Left renal cortex interstitium (tissue), 4 donors: Measurements from ENCODE around the gene OR56B4. TPM values are rescaled to one million over a fixed set of nuclear protein-coding genes. Genes with fewer than 3 reads are reported as not detected.
"Not testable (repeated sequence)": the region's sequence is repeated elsewhere in the genome, so short reads cannot be mapped to it uniquely, and the experiment has no call there.

Experiments used
- DNase-seq, 4 donors: peaks; one replicate each; pipeline ENCODE4 v3.0.0-alpha.2; 2013; ENCODE audit warnings: low read depth in 4 of 4, low spot score in 2 of 4, missing footprints in 1 of 4
- polyA plus RNA-seq, 4 donors: library from polyadenylated mRNA; unstranded; fragments of 120-200 nt; gene quantifications; one replicate each; pipeline ENCODE4 v1.2.1, GENCODE V29; 2013; ENCODE audit not compliant: insufficient read length in 4 of 4

Gene OR56B4, protein sequence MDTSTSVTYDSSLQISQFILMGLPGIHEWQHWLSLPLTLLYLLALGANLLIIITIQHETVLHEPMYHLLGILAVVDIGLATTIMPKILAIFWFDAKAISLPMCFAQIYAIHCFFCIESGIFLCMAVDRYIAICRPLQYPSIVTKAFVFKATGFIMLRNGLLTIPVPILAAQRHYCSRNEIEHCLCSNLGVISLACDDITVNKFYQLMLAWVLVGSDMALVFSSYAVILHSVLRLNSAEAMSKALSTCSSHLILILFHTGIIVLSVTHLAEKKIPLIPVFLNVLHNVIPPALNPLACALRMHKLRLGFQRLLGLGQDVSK
- polyA plus RNA-seq = under 1 TPM in 3 of 4 donors, not detected in 1; 0.19 to 0.23 (median 0.22) TPM

DNA sequence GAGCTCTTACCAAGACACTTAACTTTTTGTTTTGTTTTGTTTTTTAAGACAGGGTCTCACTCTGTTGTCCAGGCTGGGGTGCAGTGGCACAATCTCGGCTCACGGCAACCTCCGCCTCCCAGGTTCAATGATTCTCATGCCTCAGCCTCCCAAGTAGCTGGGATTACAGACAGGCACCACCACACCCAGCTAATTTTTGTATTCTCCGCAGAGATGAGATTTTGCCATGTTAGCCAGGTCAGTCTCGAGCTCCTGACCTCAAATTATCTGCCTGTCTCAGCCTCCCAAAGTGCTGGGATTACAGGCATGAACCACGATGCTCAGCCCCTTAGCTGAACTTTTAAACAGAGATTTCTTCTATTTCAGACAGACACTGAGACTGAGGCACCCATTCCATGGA lies at the start of gene OR56B4:
Gene OR56B4 (plus strand): TSS at position 301 of the 400 bp plus-strand sequence. CDS start 95 bp downstream, at position 396.
- not testable (repeated sequence) for DNase-seq

DNA sequence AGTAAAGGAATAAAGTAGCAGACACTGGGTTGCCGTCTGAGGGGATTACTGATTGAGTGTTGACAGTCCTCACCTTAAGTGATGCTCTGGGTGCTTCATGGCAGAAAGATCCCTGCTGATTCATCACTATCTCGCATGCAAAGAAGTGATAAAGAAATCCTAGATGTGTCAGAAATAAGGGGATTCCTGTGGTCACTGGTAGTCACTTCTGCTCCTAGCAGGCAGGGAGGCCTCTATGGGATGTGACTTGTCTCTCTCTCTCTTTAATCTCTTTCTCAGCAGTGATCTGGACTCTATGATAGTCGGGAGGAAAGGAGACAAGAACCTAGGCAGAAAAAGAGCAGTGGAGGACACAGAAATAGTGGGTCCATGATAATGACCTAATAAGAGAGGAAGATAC lies 46.0 kb upstream of the OR56B4 start:
- DNase-seq = no peak

GRCh38 chr11:6062691-6063358 lies 44.7 kb upstream of the OR56B4 start:
- no peak for DNase-seq

DNA sequence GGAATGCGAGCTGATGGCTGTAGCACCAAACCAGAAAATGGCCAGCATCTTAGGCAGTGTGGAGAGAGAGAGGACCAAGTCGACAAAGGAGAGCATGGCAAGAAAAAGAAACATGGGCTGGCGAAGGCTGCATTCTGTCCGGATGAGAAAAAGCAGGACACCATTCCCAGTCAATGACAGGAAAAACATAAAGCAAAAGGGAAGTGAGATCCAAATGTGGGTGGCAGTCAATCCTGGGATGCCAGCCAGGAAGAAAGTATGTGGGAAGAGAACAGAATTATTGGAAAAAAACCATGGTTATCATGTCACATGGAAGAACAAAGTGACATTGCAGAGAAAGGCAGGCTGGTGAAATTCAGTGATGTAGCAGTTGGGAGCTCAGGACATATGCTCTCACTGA lies 40.0 kb upstream of the OR56B4 start:
- no peak for DNase-seq

DNA sequence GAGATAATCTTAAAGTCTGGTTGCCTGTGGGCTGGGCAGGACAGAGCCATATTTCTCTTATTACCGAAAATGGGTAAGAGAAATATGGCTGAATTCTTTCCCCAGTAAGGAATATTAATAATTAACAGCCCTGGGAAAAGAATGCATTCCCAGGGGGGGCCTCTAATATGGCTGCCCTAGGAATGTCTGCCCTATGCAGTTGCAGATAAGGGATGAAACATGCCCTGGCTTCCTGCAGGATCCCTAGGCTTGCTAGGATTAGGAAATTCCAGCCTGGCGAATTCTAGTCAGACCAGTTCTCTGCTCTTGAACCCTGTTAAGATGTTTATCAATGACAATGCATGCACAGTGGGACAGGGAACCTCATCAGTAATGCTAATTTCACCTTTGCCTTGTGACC lies 31.0 kb upstream of the OR56B4 start:
- not testable (repeated sequence) for DNase-seq

GRCh38 chr11:6077723-6078122 lies 29.8 kb upstream of the OR56B4 start:
- no peak for DNase-seq

- no peak for DNase-seq
Measured at GRCh38 chr11:6079463-6079862, 28.0 kb upstream of the OR56B4 start.

DNA sequence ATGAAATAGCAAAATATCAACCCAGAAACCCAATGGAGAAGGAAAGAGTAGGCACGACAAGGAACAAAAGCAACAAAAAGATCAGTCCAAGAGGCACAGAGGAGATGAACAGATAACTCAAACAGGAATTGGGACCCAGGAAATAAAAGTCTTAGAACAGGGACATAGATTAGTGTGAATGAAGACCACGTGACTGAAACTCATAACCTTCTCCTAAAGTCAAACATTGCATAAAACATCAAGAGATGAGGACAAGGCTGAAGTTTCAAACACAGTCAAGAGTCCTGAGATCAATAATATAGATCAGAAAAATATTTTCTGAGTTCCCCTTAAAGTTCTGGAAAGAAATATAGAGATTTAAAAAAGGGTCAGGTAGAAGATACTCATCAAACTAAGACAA lies 24.4 kb upstream of the OR56B4 start:
- DNase-seq = no peak

- DNase-seq = no peak
Measured at GRCh38 chr11:6084587-6084986, 22.9 kb upstream of the OR56B4 start.

DNA sequence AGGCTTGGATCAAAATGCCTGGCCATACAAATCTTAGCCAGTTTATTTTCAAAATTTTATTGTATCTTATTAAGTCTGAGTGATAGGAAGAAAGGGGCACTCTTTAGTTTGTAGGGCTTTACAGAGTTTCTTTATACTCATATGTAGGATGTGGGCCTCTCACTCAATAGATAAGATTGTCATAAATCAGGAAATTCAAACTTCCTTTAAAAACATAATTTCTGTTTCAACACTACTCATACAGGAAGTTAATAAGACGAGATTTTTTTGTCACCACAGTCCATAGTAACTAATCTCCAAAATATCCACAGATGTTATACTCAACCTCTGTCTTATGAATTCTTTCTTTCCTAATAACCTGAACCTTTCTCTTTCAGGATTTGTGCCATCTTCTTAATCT lies 13.3 kb upstream of the OR56B4 start:
- no peak for DNase-seq

DNA sequence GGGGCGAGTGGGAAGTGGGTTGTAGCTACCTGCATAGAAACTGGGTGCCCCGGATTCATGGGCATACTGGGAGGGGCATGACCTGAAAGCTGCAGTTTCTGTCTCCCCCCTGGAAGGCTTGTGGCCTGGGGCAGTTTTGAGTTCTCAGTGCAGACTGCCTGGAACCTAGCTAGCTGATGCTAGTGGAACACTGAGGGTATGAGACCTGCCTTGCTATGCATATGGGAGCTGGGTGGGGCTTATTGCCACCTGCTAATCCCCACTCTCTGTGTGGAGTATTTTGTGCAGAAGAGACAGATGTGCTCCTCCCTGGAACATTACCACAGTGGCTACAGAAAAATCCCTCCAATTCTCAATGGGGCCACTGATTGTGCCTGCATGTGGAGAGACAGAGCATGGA lies 11.7 kb upstream of the OR56B4 start:
- no peak for DNase-seq

DNA sequence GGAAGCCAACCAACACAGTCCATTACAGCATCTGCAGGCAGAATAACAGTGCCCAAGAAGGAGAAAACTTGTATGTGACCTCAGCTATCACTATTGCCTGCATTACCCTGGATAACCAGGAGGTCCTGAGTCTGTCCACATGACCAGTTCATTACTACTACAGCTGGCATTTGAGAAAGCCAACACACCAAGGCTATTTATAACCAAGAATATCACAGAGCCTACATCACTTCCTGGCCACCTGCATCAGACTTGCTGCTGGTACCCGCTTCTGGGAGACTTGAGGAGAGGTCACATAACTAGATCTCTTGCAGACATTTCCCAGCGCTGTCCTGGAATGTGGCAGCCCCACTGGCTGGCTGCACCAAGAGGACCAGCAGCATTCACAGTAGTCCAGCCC lies 11.1 kb upstream of the OR56B4 start:
- DNase-seq = no peak

DNA sequence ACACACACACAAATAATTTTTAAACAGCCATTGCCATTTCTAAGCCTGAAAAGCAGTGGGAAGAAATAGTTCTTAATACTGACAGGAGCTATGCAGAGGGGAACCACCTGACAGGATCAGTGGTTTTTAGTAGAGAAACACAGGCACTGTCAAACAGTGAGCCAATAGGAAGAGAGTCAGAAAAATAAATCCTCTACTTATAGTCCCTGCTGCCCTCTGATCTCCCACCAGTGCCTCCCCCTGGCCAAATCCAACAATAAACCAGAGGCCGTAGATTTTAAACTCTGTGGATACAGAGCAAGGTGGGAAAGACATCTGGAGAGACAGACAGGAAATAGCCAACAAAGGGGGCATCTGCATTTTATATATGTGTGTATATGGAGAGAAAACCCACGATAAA lies 7.9 kb upstream of the OR56B4 start:
- no peak for DNase-seq

- DNase-seq = no peak
Measured at GRCh38 chr11:6110011-6110410, 2.5 kb downstream of the OR56B4 start.

- no peak for DNase-seq
Measured at GRCh38 chr11:6111673-6112072, 4.2 kb downstream of the OR56B4 start.

DNA sequence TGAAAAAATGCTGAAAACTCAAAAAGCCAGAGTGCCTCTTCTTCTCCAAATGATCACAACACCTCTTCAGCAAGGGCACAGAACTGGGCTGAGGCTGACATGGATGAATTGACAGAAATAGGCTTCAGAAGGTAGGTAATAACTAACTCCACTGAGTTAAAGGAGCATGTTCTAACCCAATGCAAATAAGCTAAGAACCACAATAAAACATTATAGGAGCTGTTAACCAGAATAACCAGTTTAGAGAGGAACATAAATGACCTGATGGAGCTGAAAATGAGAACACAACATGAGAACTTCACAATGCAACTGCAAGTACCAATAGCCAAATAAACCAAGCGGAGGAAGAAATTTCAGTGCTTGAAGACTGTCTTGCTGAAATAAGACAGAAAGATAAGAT lies 9.2 kb downstream of the OR56B4 start:
- DNase-seq = no peak

DNA sequence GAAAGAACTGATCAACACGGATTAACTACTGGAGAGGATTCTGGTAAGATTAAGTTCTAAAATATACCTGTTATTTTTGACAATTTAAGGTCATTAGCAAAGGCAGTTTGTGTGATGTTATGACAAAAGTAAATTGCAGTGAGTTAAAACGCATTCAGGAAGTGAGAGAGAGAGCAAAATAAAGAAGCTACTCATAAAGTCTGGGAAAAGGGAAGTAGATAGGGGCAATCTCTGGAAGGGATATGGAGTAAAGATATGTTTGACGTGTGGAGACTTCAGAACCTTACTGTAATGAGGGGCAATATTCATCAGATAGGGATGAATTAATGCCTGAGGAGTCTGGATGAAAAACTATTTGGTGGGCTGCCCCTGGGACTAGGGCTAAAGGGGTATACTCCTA lies 16.8 kb downstream of the OR56B4 start:
- no peak for DNase-seq

- DNase-seq = no peak
Measured at GRCh38 chr11:6127881-6128280, 20.4 kb downstream of the OR56B4 start.

DNA sequence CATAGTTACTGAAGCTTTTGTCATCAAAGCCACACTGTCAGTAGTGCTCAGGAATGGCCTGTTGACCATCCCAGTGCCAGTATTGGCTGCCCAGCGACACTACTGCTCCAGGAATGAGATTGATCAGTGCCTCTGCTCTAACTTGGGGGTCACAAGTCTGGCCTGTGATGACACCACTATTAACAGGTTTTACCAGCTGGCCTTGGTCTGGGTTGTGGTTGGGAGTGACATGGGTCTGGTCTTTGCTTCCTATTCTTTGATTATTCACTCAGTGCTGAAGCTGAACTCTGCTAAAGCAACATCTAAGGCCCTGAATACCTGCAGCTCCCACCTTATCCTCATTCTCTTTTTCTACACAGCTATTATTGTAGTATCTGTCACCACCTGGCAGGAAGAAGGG lies 21.5 kb downstream of the OR56B4 start:
- DNase-seq = no peak

GRCh38 chr11:6129635-6130034 lies 22.2 kb downstream of the OR56B4 start:
- DNase-seq = no peak

- DNase-seq = no peak
Measured at GRCh38 chr11:6132431-6132830, 24.9 kb downstream of the OR56B4 start.

- not testable (repeated sequence) for DNase-seq
Measured at GRCh38 chr11:6135936-6136335, 28.5 kb downstream of the OR56B4 start.
